GM18499 (cell line): Measurements from ENCODE around the gene LIPC.

Source experiments
- ATAC-seq: cut with Tn5 transposase; IDR thresholded peaks from one replicate; pipeline ENCODE4 v1.9.1; 2021; ENCODE audit warnings: moderate number of reproducible peaks; ENCODE audit not compliant: insufficient read depth, unreplicated experiment

Gene LIPC

DNA sequence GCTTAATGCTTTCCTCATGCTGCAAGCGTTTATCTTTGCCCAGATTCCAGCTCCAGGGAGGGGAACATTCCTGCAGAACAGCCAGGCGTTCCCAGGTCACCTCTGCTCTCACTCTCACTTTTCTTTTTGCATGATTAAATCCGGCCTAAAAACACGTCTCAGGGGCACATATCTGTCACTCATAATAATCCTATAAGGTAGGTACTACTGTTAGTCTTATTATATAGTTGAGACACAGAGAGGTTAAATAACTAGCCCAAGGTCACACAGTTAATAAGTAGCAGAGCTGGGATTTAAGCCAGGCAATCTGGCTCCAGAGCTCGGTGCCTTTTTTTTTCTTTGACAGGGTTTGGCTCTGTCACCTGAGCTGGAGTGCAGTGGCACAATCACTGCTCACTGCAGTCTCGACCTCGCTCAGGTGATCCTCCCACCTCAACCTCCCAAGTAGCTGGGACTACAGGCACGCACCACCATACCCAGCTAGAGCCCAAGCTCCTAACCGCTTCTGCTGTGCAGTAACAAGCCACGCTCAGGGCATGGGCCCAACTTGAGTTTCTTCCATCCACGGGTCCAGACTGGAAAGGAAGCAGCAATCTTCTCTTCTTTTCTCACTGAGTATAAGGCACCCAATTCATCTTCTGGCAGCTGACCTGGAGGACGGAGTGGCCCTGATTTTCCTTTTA is 96.5 kb downstream of the LIPC start:
- ATAC-seq = no peak

DNA sequence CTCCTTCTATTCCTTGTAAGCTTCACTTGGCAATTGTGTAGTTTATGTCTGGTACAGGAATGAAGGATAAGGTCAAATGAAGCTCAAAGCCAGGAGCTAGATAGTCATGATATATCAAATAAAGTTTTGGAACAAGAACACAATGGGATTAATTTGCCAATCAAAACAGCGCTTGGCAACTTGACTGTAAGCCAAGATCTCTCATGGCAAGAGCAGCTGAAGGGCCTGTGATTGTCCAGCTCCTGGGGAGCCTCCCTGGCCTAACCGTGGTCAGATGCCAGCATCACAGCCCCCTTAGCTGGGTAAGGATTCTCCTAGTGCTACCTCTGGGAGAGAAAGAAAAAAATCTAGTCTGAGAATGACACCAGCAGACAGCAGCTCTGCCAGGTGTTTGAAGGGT is 97.2 kb downstream of the LIPC start:
- no peak for ATAC-seq

DNA sequence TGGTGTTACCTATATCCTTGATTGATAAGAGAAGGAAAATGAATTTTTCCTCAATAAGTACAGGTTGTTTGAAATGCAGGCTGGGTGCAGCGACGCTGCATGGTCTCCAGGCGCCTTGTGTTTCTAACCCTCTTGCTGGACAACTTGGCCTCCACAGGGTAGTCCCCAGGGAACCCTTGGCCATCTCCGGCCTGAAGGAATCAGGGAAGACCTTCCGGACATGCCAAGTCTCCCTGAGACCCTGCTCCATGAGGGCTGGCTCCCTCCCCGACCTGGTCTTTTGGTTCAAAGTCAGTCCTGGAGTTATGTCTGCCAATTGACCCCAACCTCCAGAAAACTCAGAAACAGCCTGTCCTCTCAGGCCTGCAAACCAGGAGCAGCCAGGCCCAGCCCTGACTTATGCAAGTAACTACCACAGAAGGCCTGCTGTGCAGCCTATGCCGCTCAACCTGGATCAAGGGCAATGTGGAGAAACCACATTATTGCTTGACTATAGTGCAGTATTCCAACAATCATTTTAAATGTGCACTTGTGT is 98.3 kb downstream of the LIPC start:
- no peak for ATAC-seq

DNA sequence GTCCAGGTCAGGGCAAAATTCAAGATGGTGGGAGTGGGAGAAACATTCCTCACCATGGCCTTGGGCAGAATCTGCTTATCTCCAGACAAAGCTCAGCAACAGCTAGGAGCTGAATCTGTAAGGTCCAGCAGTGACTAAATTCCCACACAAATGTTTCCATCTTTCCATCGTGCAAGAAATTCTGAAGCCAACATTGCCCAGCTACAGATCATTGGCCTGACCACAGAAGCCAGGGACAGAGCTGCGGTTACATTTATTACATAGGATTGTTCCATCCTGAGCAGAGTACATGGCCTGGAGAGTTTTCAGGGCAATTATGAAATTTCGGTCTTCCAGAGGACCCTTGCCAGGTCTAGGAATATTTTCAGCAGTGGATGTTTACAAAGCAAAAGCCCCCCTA is 100.3 kb downstream of the LIPC start:
- ATAC-seq = no peak

DNA sequence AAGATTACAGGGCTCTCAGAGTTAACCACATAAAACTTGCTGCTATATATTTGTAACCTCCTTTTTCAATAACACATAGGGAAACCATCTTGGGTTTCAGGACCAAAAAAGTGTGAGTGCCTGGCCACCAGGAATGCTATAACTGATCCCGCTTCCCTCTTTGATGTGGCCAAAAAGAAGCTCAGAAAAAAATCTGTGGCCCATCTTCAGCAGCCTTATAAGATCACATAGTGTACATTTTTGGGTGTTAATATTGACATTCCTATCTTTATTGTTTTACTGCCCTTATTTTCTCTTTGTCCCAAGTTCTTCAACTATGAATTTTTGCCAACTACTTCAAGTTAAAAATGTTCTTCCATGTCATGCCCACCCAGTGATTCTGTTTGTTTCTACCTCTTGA is 102.8 kb downstream of the LIPC start:
- no peak for ATAC-seq

DNA sequence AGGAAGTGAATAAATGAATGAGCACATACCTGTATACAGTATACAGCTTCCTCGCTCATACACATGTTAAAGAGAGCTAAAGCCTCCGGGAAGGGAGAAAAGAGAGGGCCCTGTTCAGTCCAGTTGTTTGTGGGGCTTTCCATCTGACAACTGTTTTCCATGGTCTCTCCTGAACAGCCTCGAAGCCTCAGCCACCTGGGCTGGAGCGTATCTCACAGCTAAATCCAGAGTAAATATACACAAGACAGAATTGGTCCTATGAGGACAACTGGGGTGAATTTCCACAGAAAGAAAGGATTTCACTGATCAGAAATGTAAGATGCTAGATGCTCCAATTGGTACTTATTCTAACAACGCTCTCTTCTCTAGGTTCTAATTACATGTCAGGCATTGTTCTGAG is 103.5 kb downstream of the LIPC start:
- ATAC-seq = no peak

DNA sequence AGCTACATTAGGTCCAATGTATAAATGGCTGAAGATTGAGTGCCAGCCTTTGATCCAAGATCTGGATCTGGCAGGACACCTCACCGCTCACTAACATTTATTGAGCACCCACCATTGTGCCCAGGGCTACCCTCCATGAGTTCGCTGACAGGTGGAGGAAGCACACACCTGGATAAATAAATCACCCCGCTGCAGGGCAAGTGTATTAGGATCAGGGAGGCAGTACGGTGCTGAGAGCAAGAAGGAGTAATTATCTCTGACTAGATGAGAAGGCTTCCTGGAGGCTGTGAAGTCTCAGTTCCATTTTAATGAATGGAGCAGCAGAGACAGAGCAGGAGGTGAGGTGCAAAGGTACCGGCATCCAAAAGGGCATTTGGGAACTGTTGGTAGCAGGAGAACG is 104.1 kb downstream of the LIPC start:
- ATAC-seq = no peak

DNA sequence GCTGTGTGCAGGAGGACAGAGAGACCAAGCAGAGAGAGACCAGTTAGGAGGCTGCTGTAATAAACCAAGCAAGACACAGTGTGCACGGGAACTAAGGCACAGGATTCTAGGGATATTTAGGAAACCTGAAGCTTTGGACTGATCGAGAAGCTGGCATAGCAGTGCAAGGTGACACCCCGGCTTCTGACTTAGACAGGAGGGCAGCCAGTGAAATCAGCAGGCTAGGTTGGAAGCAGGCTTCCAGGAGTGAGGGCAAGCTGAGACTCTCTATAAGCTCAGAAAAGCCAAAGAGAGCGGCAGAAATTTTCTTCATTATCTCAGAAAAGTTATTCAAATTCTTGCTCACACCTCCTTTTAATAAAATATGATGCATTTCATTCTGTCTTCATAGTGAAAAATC is 104.6 kb downstream of the LIPC start:
- ATAC-seq = no peak

DNA sequence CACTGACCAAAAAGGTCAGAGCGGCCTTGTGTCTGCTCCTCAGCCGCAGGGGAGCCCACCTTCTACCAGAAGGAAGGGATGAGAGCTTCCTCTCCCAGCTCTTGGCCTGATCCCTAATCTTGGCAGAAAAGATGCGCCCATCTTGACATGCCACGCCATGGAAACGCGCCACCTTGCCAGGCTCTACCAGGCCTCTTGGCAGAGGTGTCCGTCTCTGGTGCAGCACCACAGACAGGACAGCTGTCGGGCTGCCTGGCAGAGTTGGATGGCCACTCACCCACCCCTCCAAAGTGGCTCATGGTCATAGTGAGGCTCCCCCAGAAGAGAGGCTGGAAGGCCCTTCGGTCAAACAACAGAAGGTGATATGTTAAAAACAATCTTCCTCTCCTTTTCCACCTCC is 105.2 kb downstream of the LIPC start:
- no peak for ATAC-seq

DNA sequence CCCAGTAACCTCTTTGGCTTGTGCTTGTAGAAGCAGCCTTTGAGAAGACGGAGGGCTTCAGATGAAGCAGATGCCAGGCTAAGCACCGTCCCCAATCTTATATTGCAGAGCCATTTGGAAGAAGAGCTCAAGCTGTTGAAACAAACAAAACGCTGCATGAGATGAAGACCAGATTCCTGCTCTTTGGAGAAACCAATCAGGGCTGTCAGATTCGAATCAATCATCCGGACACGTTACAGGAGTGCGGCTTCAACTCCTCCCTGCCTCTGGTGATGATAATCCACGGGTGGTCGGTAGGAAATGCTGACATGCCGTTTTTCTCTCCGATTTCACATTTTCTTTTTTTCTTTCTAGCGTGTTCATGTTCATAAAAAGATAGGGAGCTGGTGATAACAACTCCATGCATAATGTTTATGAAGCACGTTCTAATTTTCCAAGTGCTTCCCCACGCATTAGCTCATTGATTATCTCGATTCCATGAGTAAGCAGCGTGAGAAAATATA is 106.5 kb downstream of the LIPC start:
- no peak for ATAC-seq

DNA sequence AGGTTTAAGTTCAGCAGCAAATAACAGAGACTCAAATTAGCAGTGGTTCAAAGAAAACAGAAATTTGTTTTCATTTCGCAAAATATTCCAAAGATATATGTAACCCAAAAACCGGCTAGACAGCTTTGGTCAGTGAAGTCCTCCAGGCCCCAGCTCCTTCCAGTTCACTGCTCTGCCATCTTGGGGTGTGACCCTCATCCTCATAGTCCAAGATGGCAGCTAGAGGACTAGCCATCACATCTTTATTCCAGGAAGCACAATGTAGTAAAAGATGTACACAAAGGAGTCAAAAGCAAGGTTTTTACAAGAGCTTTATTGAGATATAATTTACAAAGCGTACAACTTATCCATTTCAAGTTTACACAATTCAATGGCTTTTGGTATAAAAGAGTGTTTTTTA is 107.1 kb downstream of the LIPC start:
- ATAC-seq = no peak

DNA sequence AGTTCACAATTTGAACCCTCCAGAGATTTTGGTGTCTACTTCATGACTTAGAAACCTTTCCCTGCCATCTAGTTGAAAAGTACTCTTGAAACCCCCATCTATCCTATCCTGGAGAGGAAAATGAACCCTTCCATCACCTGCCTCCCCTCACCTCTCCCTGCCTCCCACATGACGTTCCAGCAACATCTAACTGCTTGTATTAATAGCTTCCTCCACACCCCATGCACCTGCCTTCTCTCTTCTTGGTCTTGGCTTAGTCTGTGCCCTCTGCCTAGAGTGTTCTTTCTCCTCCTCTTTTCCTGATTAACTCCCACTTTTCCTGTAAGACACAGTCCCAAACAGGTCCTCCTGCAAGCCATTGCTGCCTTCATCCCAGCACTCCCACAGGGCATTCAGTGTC is 107.8 kb downstream of the LIPC start:
- no peak for ATAC-seq

DNA sequence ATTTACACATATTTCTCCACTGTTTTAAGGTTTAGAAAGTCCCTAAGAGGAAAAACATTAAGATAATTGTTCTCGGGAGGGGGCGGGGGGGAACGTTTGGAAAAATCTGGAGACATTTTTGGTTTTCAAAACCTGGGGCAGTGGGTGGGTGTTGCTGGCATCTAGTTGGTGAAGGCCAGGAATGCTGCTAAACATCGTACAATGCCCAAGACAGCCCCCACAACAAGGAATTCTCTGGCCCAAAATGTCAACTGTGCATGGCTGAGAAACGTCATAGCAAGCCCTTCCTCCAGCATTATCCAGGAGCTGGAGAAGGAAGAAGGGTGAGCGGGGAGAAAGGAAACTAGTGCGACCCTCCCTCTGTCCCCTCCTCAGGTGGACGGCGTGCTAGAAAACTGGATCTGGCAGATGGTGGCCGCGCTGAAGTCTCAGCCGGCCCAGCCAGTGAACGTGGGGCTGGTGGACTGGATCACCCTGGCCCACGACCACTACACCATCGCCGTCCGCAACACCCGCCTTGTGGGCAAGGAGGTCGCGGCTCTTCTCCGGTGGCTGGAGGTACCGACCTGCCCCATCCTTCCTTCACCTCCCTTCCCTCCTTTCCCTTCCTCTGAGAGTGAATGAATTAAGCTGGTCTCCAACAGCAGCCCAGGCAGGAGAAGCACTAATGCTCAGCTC is 109.8 kb downstream of the LIPC start:
- no peak for ATAC-seq

DNA sequence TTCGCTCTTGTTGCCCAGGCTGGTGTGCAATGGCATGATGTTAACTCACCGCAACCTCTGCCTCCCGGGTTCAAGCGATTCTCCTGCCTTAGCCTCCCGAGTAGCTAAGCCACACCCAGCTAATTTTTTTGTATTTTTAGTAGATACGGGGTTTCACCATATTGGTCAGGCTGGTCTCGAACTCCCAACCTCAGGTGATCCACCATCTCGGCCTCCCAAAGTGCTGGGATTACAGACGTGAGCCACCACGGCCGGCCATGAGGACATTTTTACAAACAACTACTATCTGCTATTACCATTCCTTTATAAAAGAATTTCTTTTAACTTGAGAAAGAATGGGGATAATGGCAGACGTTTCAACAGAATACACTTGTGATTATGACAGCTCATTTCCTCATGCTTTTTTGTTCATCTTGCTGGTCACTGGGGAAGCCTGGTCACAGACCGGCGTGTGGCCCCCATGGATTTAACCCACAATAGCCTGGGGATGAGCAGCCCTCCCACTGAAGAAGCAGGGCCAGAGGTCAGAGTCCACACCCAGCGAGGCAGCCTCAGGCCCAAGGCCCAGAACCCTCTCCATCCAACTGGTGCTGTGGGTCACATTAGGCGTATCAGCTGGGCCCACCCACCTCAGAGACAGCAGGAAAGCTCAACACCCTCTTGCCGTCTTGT is 112.0 kb downstream of the LIPC start:
- no peak for ATAC-seq

DNA sequence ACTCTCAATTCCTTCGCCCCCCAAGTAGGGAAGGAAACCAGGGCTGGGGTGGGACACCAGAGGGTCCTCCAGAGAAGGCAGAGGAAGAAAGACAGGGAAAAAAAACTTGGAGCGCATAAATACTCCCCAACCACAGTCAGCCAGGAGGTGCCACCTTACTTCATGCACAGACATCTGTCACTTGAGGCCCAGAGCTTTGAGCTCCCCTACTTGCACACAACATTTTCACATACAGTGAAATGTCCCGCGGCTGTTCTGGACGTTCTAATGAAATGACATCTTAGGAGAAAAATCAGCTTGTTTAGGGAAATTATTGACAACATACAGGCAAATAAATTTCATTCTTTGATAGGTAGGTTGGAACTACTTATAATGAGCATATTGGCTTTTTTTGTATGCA is 113.0 kb downstream of the LIPC start:
- ATAC-seq = no peak

DNA sequence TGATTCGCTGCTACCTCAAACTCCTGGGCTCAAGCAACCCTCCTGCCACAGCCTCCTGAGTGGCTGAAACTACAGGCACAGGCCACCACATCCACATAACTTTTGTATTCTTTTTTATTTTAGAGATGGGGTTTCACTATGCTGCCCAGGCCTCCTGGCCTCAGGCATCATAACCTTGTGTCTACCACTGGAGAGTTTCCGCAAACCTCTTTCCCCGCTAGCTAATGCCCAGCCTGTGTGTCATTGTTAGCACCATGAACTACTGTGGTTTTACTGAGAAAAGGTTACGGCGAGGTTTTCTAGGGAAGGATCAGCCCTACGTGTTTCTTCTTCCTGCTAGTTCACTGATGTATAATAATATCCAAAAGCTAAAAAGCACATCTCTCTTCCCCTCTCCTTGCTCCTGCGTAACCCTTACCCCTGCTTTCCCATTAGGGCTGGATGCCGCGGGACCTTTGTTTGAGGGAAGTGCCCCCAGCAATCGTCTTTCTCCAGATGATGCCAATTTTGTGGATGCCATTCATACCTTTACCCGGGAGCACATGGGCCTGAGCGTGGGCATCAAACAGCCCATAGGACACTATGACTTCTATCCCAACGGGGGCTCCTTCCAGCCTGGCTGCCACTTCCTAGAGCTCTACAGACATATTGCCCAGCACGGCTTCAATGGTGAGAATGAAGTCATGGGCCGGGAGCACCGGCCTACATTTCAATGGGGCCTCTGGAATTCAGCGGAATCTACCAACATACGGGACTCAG is 113.7 kb downstream of the LIPC start:
- no peak for ATAC-seq

DNA sequence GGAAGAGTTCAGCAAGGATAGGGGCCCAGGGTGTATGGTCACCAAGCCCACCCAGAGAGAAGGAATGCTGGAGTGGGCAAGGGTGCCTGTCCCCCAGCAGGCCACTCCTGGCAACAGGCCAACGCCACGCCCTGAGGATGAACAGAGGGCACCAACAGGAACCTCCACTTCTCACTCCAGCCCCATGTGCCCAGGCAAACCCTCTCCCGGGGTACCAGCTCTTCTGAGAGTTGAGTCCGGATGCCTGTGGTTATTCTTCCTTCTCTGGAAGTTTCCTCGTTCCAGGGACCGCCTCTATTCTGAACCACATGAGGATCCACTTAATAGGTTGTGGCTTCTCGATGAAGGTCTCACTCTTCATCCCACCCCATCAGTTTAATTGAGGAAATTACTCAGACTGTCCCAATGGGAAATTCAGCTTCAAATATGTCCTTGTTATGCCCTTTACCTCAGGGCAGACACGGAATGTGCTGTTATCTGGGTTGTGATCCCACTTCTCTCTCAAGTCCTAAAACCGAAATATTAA is 114.3 kb downstream of the LIPC start:
- no peak for ATAC-seq

DNA sequence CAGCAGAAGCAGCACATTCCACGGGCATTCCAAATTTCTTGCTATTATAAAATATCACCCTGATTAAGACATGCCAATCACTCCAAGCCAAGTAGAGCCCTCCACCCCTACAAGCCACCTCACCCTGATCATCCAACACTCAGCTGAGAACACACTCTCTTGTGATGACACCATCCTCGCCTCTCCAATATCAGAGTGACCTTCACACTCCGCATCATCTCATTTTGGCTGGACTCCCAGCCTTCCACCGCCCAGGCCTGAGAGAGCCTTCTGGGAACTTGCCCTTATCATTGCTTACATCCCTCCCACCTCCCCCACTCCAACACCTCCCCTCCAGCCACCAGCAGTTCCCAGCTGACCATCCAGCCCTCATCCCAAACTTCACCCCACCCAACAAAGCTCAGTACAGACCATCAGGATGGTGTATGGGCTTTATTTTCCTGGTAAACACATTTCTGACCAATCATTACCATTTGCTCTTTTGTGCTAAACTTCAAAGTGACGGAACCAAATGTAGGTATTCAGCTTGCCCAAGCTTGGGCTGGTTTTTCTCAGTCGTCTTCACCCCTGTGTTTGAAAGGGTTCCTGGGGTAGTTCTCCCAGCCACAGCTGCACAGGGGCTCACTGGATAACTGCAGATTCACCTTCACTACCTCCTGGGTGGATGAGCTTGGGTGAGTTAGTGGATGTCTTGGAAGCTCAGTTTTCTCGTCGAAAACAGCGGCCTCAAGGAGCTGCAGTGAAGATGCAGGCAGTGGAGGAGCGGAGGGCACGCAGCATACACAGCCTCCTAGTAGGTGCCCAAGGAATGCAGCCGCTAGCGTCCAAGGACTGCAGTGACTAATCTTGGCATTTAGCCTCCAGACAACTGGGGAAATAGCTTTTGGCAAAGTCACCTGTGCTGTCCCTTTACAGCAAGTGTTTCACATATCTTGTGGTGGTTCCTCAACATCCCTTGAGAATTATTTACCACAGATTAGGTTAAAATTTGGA is 115.1 kb downstream of the LIPC start:
- ATAC-seq = no peak

DNA sequence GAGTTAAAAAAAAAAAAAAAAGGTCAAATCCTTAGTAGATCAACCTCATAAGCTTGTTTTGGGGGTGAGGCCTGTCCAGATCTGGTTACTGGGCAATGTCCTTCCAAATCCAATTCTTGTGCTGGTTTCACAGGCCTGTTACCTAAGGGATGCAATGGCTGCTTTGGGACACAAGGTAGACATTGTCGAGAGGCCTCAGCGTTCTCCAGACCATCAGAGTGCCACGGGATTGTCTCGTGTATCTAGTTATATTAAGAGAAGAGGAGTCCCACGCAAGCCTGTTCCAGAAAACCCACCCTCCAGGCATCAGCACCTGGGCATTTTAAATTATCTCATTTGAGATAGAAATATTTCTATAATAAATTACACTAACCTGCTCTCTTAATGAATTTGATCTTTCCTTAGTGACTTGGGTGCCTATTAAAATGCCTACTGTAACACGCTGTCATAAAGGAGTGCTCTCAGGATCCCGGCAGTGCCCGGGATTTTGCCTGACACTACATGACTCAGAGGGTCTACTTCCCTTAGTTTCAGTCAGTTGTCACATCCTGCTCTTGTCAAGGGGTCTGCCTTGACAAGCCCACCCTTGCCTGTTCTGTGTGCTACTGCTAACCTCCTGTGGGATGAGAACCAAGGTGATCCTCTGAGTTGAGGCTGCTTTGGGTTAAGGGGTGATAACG is 116.0 kb downstream of the LIPC start:
- no peak for ATAC-seq
